ENCODE data around the gene PBRM1. TPM values are rescaled to one million over a fixed set of nuclear protein-coding genes. Genes with fewer than 3 reads are reported as not detected.

Gene PBRM1
- total and polyA plus RNA-seq, 2 donors (not counting 3 experiments of a cell fraction or from before 2014, with no cell fraction given) = 26.7 to 87.1 TPM

DNA sequence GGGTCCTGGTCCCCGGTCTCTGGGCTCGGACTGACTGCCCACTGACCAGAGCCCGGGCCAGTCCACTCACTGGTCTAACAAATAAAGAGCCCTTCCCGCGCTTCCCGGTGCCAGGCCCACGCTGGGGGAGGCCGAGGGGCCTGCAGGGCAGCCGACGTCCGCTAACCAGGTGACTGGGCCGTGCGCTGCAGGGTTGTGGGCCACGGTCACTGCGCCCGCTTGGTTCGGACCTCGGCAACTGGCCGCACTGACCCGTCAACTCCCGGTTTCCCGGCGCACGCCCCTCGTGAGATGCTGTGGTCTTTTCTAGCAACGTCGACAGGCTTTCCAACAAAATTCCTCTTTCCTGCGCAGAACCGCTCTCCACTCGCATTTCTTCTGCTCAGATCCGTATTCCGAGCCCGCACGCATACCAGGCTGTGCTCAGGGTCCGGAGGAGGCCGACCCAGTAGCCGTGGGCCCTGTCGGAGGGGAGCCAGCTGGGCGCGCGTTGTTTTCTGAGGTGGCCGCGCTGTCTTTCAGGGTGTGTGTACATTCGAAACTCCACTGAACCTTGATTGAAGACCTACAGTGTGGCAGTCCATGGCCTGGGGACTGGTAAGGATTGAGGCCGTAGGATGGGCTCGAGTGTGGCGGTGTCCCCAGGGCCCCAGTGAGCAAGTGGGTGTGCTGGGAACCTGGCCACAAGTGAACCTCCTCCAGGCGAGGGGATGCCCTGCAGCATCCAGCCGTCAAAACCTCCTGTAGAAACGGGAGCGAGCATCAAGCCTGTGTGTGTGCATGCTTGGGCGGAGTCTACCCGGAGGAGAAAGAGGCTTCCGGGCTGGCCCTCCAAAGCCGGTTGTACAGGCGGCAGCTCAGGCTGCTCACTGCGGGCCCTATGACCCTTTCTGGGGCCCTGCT is 151.2 kb downstream of the PBRM1 start:
- Histone ChIP-seq H3K9me1 (replicated peaks; ENCODE audit: control insufficient read depth, extremely low read depth, insufficient read depth, low read length) (no peaks in the 10 kb centered on the region), H3K9me3 (replicated peaks; ENCODE audit: control insufficient read depth, insufficient read depth, low read length) (no peaks in the 10 kb centered on the region), H3K4me3 (replicated peaks in 1 of 3; ENCODE audit: insufficient read depth in 1 of 3, low read depth in 1 of 3, low read length in 3 of 3) (peak overlapping the region in 2 of 3 experiments; percentile 10 to 40), H3K4me1 (ENCODE audit: control insufficient read depth, extremely low read depth, insufficient read depth, low read length) (peaks cover 63% of the 10 kb centered on the region), H4K20me1 (replicated peaks; ENCODE audit: control insufficient read depth, extremely low read depth, insufficient read depth, low read length) (no peaks in the 10 kb centered on the region), H3K27ac (ENCODE audit: insufficient read depth, low read depth, low read length) (peak overlapping the region; percentile 39), H3K9ac (replicated peaks; ENCODE audit: extremely low read depth, insufficient read depth, low read length) (peak overlapping the region; percentile 34), H2AFZ (ENCODE audit: low read depth, low read length) (no peak overlapping the region), H3K27me3 (ENCODE audit: control insufficient read depth in 2 of 2, insufficient read depth in 2 of 2, low read length in 2 of 2) (no peaks in the 10 kb centered on the region), H3K4me2 (ENCODE audit: insufficient read depth, low read length) (peak overlapping the region; percentile 20), H3K36me3 (ENCODE audit: control insufficient read depth in 2 of 2, extremely low read depth in 1 of 2, insufficient read depth in 2 of 2, low read length in 2 of 2) (peaks cover 0 to 2% of the 10 kb centered on the region in 2 experiments), H3K79me2 (ENCODE audit: control insufficient read depth, insufficient read depth, low read length) (peaks cover 61% of the 10 kb centered on the region)
- CTCF ChIA-PET = no interaction called here
- no peak for TF ChIP-seq MYC (IDR thresholded peaks at IDR 0.05; ENCODE audit: low read depth, low read length)
- TF ChIP-seq POLR2AphosphoS5 (IDR thresholded peaks at IDR 0.05; ENCODE audit: insufficient read depth, low read depth, low read length) = no peak
- TF ChIP-seq GATA2 (IDR thresholded peaks at IDR 0.05; ENCODE audit: insufficient read depth, insufficient read length, low read depth, low read length) = no peak
- TF ChIP-seq POLR2A (IDR thresholded peaks at IDR 0.05; ENCODE audit: low read depth, low read length) = no peak
- TF ChIP-seq, protein P1, sequence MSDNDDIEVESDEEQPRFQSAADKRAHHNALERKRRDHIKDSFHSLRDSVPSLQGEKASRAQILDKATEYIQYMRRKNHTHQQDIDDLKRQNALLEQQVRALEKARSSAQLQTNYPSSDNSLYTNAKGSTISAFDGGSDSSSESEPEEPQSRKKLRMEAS (IDR thresholded peaks at IDR 0.05; ENCODE audit: insufficient read depth, insufficient read length) = no peak
- no peak for TF ChIP-seq JUN (IDR thresholded peaks at IDR 0.05; ENCODE audit: borderline replicate concordance, insufficient read depth, insufficient read length, low read depth)
- no peak for TF ChIP-seq FOS (IDR thresholded peaks at IDR 0.05; ENCODE audit: borderline replicate concordance, insufficient read depth, low read length)
- no peak for TF ChIP-seq EZH2 (IDR thresholded peaks at IDR 0.05; ENCODE audit: borderline replicate concordance, low read depth, low read length, severe bottlenecking)
- TF ChIP-seq, protein P2, sequence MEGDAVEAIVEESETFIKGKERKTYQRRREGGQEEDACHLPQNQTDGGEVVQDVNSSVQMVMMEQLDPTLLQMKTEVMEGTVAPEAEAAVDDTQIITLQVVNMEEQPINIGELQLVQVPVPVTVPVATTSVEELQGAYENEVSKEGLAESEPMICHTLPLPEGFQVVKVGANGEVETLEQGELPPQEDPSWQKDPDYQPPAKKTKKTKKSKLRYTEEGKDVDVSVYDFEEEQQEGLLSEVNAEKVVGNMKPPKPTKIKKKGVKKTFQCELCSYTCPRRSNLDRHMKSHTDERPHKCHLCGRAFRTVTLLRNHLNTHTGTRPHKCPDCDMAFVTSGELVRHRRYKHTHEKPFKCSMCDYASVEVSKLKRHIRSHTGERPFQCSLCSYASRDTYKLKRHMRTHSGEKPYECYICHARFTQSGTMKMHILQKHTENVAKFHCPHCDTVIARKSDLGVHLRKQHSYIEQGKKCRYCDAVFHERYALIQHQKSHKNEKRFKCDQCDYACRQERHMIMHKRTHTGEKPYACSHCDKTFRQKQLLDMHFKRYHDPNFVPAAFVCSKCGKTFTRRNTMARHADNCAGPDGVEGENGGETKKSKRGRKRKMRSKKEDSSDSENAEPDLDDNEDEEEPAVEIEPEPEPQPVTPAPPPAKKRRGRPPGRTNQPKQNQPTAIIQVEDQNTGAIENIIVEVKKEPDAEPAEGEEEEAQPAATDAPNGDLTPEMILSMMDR (IDR thresholded peaks at IDR 0.05; ENCODE audit: extremely low read depth in 1 of 2, insufficient read depth in 1 of 2, low read depth in 1 of 2, low read length in 2 of 2) = no peak
- POLR2A ChIA-PET = interaction anchor here (1.7 kb wide), 1 partner anchor 44 kb away, joined by 7 read pairs; no protein-coding TSS in a partner anchor
- FAIRE-seq (no peak), DNase-seq (ENCODE audit: low read depth, low spot score) (no peak)
- intact Hi-C loops (cut with micrococcal nuclease) = no loop called here
- BruUV-seq (replicated peaks) = no TSS peak
- dilution Hi-C loops (cut with MboI; ENCODE audit: extremely low pct_ligation_motif_present, low sequenced_read_pairs) = no loop called here
